T-helper 1 cell treated with Interleukin-12 subunit alpha and Interleukin-12 subunit beta and Interleukin-4 antibody, amounts not matched to agents 30 μg/mL and 1 μg/mL, for 36 hours (primary cell): Measurements from ENCODE around the gene CIAO1.

Source experiments
- H3K27ac Mint-ChIP-seq: one replicate; pipeline ENCODE4 v1.8.0; 2021; ENCODE audit warnings: mild to moderate bottlenecking, mixed read lengths
- H3K27me3 Mint-ChIP-seq: one replicate; pipeline ENCODE4 v1.8.0; 2021; ENCODE audit warnings: low read depth, mixed read lengths
- H3K36me3 Mint-ChIP-seq: one replicate; pipeline ENCODE4 v1.8.0; 2021; ENCODE audit warnings: low read depth, mixed read lengths
- H3K4me1 Mint-ChIP-seq: one replicate; pipeline ENCODE4 v1.8.0; 2021; ENCODE audit warnings: low read depth, mixed read lengths
- H3K4me3 Mint-ChIP-seq: one replicate; pipeline ENCODE4 v1.8.0; 2021; ENCODE audit warnings: mild to moderate bottlenecking, moderate library complexity, mixed read lengths
- H3K9me3 Mint-ChIP-seq: one replicate; pipeline ENCODE4 v1.8.0; 2021; ENCODE audit warnings: mixed read lengths

CIAO1 gene

GRCh38 chr2:96258166-96259022 lies 7.6 kb upstream of the CIAO1 start:
- H3K9me3 Mint-ChIP-seq = no peaks in the 10 kb centered on the region
- no peak overlapping the region for H3K4me3 Mint-ChIP-seq
- H3K27me3 Mint-ChIP-seq = no peaks in the 10 kb centered on the region
- peaks cover 42% of the 10 kb centered on the region for H3K4me1 Mint-ChIP-seq
- H3K36me3 Mint-ChIP-seq = peaks cover 34% of the 10 kb centered on the region
- H3K27ac Mint-ChIP-seq = peak overlapping the region; percentile 20

- H3K9me3 Mint-ChIP-seq = no peaks in the 10 kb centered on the region
- no peak overlapping the region for H3K4me3 Mint-ChIP-seq
- peaks cover 27% of the 10 kb centered on the region for H3K36me3 Mint-ChIP-seq
- peaks cover 52% of the 10 kb centered on the region for H3K4me1 Mint-ChIP-seq
- H3K27ac Mint-ChIP-seq = no peak overlapping the region
- no peaks in the 10 kb centered on the region for H3K27me3 Mint-ChIP-seq
Observed at GRCh38 chr2:96259497-96259921, 6.5 kb upstream of the CIAO1 start.

- Mint-ChIP-seq H3K36me3 (peaks cover 24% of the 10 kb centered on the region), H3K4me3 (no peak overlapping the region), H3K9me3 (no peaks in the 10 kb centered on the region), H3K27ac (peak overlapping the region; percentile 76), H3K4me1 (peaks cover 53% of the 10 kb centered on the region), H3K27me3 (no peaks in the 10 kb centered on the region)
Observed at GRCh38 chr2:96260387-96261260, 5.4 kb upstream of the CIAO1 start.

- Mint-ChIP-seq H3K4me1 (peaks cover 54% of the 10 kb centered on the region), H3K4me3 (no peak overlapping the region), H3K9me3 (no peaks in the 10 kb centered on the region), H3K36me3 (peaks cover 24% of the 10 kb centered on the region), H3K27me3 (no peaks in the 10 kb centered on the region), H3K27ac (no peak overlapping the region)
Observed at GRCh38 chr2:96261328-96262003, 4.6 kb upstream of the CIAO1 start.

GRCh38 chr2:96262306-96262705 lies 3.7 kb upstream of the CIAO1 start:
- no peaks in the 10 kb centered on the region for H3K27me3 Mint-ChIP-seq
- H3K27ac Mint-ChIP-seq = no peak overlapping the region
- H3K9me3 Mint-ChIP-seq = no peaks in the 10 kb centered on the region
- H3K4me1 Mint-ChIP-seq = peaks cover 52% of the 10 kb centered on the region
- H3K36me3 Mint-ChIP-seq = peaks cover 21% of the 10 kb centered on the region
- H3K4me3 Mint-ChIP-seq = no peak overlapping the region

- Mint-ChIP-seq H3K27me3 (no peaks in the 10 kb centered on the region), H3K36me3 (peaks cover 28% of the 10 kb centered on the region), H3K4me1 (peaks cover 56% of the 10 kb centered on the region), H3K4me3 (peak overlapping the region; percentile 77), H3K9me3 (no peaks in the 10 kb centered on the region), H3K27ac (no peak overlapping the region)
Observed at GRCh38 chr2:96264086-96264485, 1.9 kb upstream of the CIAO1 start.

GRCh38 chr2:96264656-96265348 lies 1.2 kb upstream of the CIAO1 start:
- Mint-ChIP-seq H3K9me3 (no peaks in the 10 kb centered on the region), H3K27me3 (no peaks in the 10 kb centered on the region), H3K27ac (peak overlapping the region; percentile 38), H3K4me3 (peak overlapping the region; percentile 77), H3K36me3 (peaks cover 28% of the 10 kb centered on the region), H3K4me1 (peaks cover 53% of the 10 kb centered on the region)

GRCh38 chr2:96265349-96265839 lies 631 bp upstream of the CIAO1 start:
- peaks cover 50% of the 10 kb centered on the region for H3K4me1 Mint-ChIP-seq
- H3K4me3 Mint-ChIP-seq = peak overlapping the region; percentile 100
- H3K9me3 Mint-ChIP-seq = no peaks in the 10 kb centered on the region
- peaks cover 28% of the 10 kb centered on the region for H3K36me3 Mint-ChIP-seq
- H3K27ac Mint-ChIP-seq = peak overlapping the region; percentile 75
- no peaks in the 10 kb centered on the region for H3K27me3 Mint-ChIP-seq

GRCh38 chr2:96267159-96267971 lies 1.3 kb downstream of the CIAO1 start:
- H3K27ac Mint-ChIP-seq = peak overlapping the region; percentile 64
- no peaks in the 10 kb centered on the region for H3K9me3 Mint-ChIP-seq
- H3K4me3 Mint-ChIP-seq = peak overlapping the region; percentile 79
- H3K36me3 Mint-ChIP-seq = peaks cover 33% of the 10 kb centered on the region
- H3K4me1 Mint-ChIP-seq = peaks cover 37% of the 10 kb centered on the region
- no peaks in the 10 kb centered on the region for H3K27me3 Mint-ChIP-seq

GRCh38 chr2:96271995-96272394 lies 6.0 kb downstream of the CIAO1 start:
- H3K27ac Mint-ChIP-seq = no peak overlapping the region
- no peaks in the 10 kb centered on the region for H3K9me3 Mint-ChIP-seq
- H3K4me1 Mint-ChIP-seq = peaks cover 19% of the 10 kb centered on the region
- H3K36me3 Mint-ChIP-seq = peaks cover 52% of the 10 kb centered on the region
- H3K4me3 Mint-ChIP-seq = no peak overlapping the region
- no peaks in the 10 kb centered on the region for H3K27me3 Mint-ChIP-seq

GRCh38 chr2:96273763-96274162 lies 7.7 kb downstream of the CIAO1 start:
- Mint-ChIP-seq H3K9me3 (no peaks in the 10 kb centered on the region), H3K4me3 (no peak overlapping the region), H3K4me1 (peaks cover 6% of the 10 kb centered on the region), H3K36me3 (peaks cover 62% of the 10 kb centered on the region), H3K27ac (no peak overlapping the region), H3K27me3 (no peaks in the 10 kb centered on the region)

GRCh38 chr2:96274355-96275056 lies 8.5 kb downstream of the CIAO1 start:
- no peak overlapping the region for H3K4me3 Mint-ChIP-seq
- H3K9me3 Mint-ChIP-seq = no peaks in the 10 kb centered on the region
- H3K36me3 Mint-ChIP-seq = peaks cover 62% of the 10 kb centered on the region
- no peak overlapping the region for H3K27ac Mint-ChIP-seq
- peaks cover 4% of the 10 kb centered on the region for H3K4me1 Mint-ChIP-seq
- no peaks in the 10 kb centered on the region for H3K27me3 Mint-ChIP-seq
